HUDEP-2 (cell line): ENCODE measurements around the gene ZNF362.

Experiments
- DNase-seq, 76 experiments: peaks; one replicate each; lab custom pipeline; 2025; ENCODE audit not compliant: unreplicated experiment in 76 of 76; lab: John Stamatoyannopoulos, UW

ZNF362 gene

GRCh38 chr1:33267468-33268205 is 11.3 kb downstream of the ZNF362 start:
- DNase-seq = no peak

GRCh38 chr1:33268457-33268856 is 12.2 kb downstream of the ZNF362 start:
- DNase-seq = no peak

- no peak for DNase-seq
Observed at GRCh38 chr1:33268927-33269610, 12.8 kb downstream of the ZNF362 start.

GRCh38 chr1:33269621-33270020 is 13.3 kb downstream of the ZNF362 start:
- no peak for DNase-seq

GRCh38 chr1:33270379-33270778 is 14.1 kb downstream of the ZNF362 start:
- DNase-seq = no peak

- DNase-seq = no peak
Observed at GRCh38 chr1:33270808-33271465, 14.6 kb downstream of the ZNF362 start.

GRCh38 chr1:33271666-33272505 is 15.6 kb downstream of the ZNF362 start:
- no peak for DNase-seq

- no peak for DNase-seq
Observed at GRCh38 chr1:33272509-33272908, 16.2 kb downstream of the ZNF362 start.

- DNase-seq = no peak
Observed at GRCh38 chr1:33272930-33273329, 16.6 kb downstream of the ZNF362 start.

GRCh38 chr1:33273406-33273805 is 17.1 kb downstream of the ZNF362 start:
- no peak for DNase-seq

GRCh38 chr1:33273961-33274371 is 17.7 kb downstream of the ZNF362 start:
- DNase-seq = no peak

GRCh38 chr1:33274446-33274845 is 18.2 kb downstream of the ZNF362 start:
- no peak for DNase-seq

GRCh38 chr1:33275195-33275594 is 18.9 kb downstream of the ZNF362 start:
- no peak for DNase-seq

- no peak for DNase-seq
Observed at GRCh38 chr1:33275706-33276572, 19.6 kb downstream of the ZNF362 start.

GRCh38 chr1:33276573-33277298 is 20.4 kb downstream of the ZNF362 start:
- DNase-seq = no peak

- no peak for DNase-seq
Observed at GRCh38 chr1:33277488-33278084, 21.3 kb downstream of the ZNF362 start.

GRCh38 chr1:33280091-33280661 is 23.9 kb downstream of the ZNF362 start:
- no peak for DNase-seq

- no peak for DNase-seq
Observed at GRCh38 chr1:33281554-33282303, 25.4 kb downstream of the ZNF362 start.
